Placental epithelial cell (primary cell): ENCODE measurements around the gene TTC28. TPM values are rescaled to one million over a fixed set of nuclear protein-coding genes. Genes with fewer than 3 reads are reported as not detected.

Experiments used
- small RNA-seq: library from RNA; depleted of rRNA; stranded (forward); fragments of <200 nt; gene quantifications from one replicate; pipeline ENCODE3, GENCODE V24; 2012
- total RNA-seq: library from RNA; depleted of rRNA; stranded (reverse); fragments of >200 nt; gene quantifications from 2 replicates; pipeline ENCODE4 v1.2.3, GENCODE V29; 2012

Gene TTC28
- 13.3 and 17.8 TPM in 2 replicates for total RNA-seq

GRCh38 chr22:28679611-28680287 lies at the start of gene TTC28:
TSS of gene TTC28 (minus strand) at chr22:28679840. CDS start at chr22:28679723, 117 bp downstream.

Small RNAs within 50 kb of the gene (small RNA-seq; reads per million reads assigned to genes)
- gene MIR5739 (not detected), gene RF00019 (not detected), gene RF00150 (not detected), gene RF02200 (not detected), gene RN7SL162P (not detected)

Other genes starting within 250 kb of the TTC28 start
- 6.1 and 10.6 TPM in 2 replicates for gene CHEK2, start 62.0 kb upstream of the TTC28 start, total RNA-seq
- 10.2 and 10.7 TPM in 2 replicates for gene HSCB, start 62.2 kb upstream of the TTC28 start, total RNA-seq
- 20.4 and 31.4 TPM in 2 replicates for gene CCDC117, start 92.9 kb upstream of the TTC28 start, total RNA-seq
- 167 and 303 TPM in 2 replicates for gene XBP1, start 120.7 kb upstream of the TTC28 start, total RNA-seq
- gene ZNRF3, start 203.7 kb upstream of the TTC28 start, total RNA-seq, result 4.7 and 5.9 TPM in 2 replicates